ENCODE measurements around the gene SPEG. TPM values are rescaled to one million over a fixed set of nuclear protein-coding genes. Genes with fewer than 3 reads are reported as not detected.

SPEG gene
- total and polyA plus RNA-seq, 2 experiments from 2014 or later = 12.6 to 32.4 TPM

GRCh38 chr2:219515874-219516629 lies 81.4 kb downstream of the SPEG start:
- no peaks in the 10 kb centered on the region for H3K9me3 Mint-ChIP-seq
- ATAC-seq = no peak
- peaks cover 59% of the 10 kb centered on the region for H3K27me3 Mint-ChIP-seq (ENCODE audit: insufficient read depth, low read depth, poor library complexity)
- H3K27ac ChIP-seq (ENCODE audit: low read depth) = no peak overlapping the region
- H3K36me3 Mint-ChIP-seq (ENCODE audit: low read depth) = no peaks in the 10 kb centered on the region
- TF ChIP-seq EZH2phosphoT487 (IDR thresholded peaks at IDR 0.05; ENCODE audit: unreplicated experiment) (no peak), CTCF (conservative IDR thresholded peaks at IDR 0.05; ENCODE audit: low read depth in 2 of 2) (peak in 1 of 2 experiments; percentile 51; a peak in 2 of 4 replicates), ZNF462 (CRISPR knock-in tag; IDR thresholded peaks at IDR 0.05) (no peak)
- H3K4me3 Mint-ChIP-seq = no peak overlapping the region
- H3K9me2 ChIP-seq (ENCODE audit: insufficient read depth) = no peaks in the 10 kb centered on the region
- no peak overlapping the region for H3K4me2 ChIP-seq
- H3K36me3 ChIP-seq (ENCODE audit: insufficient read depth) = no peaks in the 10 kb centered on the region
- no peak for DNase-seq (ENCODE audit: low spot score)
- H3K27me3 ChIP-seq (ENCODE audit: insufficient read depth) = peaks cover 78% of the 10 kb centered on the region
- H3K27ac Mint-ChIP-seq = no peak overlapping the region
- H3K79me2 ChIP-seq (replicated peaks; ENCODE audit: insufficient read depth) = no peaks in the 10 kb centered on the region
- peaks cover 41% of the 10 kb centered on the region for H3K4me1 ChIP-seq (ENCODE audit: insufficient read depth)
- H3K4me1 Mint-ChIP-seq = peaks cover 74% of the 10 kb centered on the region
- no peak overlapping the region for H2AFZ ChIP-seq
- H4K20me1 ChIP-seq (replicated peaks; ENCODE audit: insufficient read depth) = no peaks in the 10 kb centered on the region
- H3K4me3 ChIP-seq = no peak overlapping the region
- no peaks in the 10 kb centered on the region for H3F3A ChIP-seq (replicated peaks; ENCODE audit: low read depth)

Measured in GM23338 (cell line).